Stimulated activated CD8-positive, alpha-beta memory T cell treated with anti-CD3 and anti-CD28 coated beads, Interleukin-7, amount 100 ng/mL, for 1 hour (primary cell): ENCODE results near the gene CDRT15L2.
"Not testable (repeated sequence)": the region's sequence is repeated elsewhere in the genome, so short reads cannot be mapped to it uniquely, and the experiment has no call there.

Experiments
- DNase-seq, 2 donors: peaks; one replicate each; pipeline ENCODE4 v3.0.0-alpha.2; 2020; ENCODE audit warnings: low read depth in 2 of 2

Gene CDRT15L2

GRCh38 chr17:20579424-20579823 is at the start of gene CDRT15L2:
Gene CDRT15L2, plus strand, starts transcription at chr17:20579724. Its CDS starts 20 bp downstream, at chr17:20579744.
- not testable (repeated sequence) for DNase-seq

- not testable (repeated sequence) for DNase-seq
Observed at GRCh38 chr17:20530104-20530503, 49.4 kb upstream of the CDRT15L2 start.

DNA sequence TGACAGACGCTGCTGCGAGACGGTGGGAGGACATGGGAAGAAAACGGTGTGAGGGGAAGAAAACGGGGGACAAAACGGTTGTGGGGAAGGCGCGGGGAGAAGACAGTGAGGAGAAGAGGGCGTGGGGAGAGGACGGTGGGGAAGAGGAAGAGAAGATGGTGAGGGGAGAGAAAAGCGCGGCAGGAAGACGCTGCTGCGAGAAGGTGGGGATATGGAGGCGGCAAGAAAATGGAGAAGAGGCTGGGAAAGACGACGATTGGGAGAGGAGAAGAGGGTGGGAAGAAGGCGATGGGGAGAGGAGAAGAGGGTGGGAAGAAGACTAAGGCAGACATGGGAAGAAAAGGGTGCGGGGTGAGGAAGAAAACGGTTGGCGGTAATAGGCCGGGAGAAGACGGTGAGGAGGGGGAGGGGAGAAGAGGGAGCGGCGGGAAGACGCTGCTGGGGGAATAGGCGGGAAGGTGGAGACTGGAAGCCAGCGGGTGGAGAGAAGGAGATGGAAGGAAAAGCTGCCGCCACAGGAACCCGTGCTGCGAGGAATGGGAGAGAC is 46.9 kb upstream of the CDRT15L2 start:
- not testable (repeated sequence) for DNase-seq

GRCh38 chr17:20533206-20533605 is 46.3 kb upstream of the CDRT15L2 start:
- DNase-seq = not testable (repeated sequence)

GRCh38 chr17:20534711-20535550 is 44.6 kb upstream of the CDRT15L2 start:
- not testable (repeated sequence) for DNase-seq

DNA sequence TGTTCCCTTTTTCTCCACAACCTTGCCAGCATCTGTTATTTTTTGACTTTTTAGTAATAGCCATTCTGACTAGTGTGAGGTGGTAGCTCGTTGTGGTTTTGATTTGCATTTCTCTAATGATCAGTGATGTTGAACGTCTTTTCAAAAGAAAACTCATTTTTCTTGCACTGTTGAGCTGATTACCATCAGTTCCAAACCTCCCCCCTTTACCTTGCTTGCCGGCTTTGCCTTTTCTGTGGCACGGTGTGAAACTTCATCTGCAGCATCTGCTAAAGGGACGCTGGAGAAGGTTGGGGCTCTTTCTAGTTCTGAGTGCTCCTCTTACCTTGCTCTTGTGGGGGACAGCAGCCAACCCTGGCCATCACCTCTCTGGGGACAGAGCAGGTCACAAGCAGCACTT is 39.1 kb upstream of the CDRT15L2 start:
- DNase-seq = not testable (repeated sequence)

GRCh38 chr17:20540865-20541264 is 38.7 kb upstream of the CDRT15L2 start:
- DNase-seq = not testable (repeated sequence)

DNA sequence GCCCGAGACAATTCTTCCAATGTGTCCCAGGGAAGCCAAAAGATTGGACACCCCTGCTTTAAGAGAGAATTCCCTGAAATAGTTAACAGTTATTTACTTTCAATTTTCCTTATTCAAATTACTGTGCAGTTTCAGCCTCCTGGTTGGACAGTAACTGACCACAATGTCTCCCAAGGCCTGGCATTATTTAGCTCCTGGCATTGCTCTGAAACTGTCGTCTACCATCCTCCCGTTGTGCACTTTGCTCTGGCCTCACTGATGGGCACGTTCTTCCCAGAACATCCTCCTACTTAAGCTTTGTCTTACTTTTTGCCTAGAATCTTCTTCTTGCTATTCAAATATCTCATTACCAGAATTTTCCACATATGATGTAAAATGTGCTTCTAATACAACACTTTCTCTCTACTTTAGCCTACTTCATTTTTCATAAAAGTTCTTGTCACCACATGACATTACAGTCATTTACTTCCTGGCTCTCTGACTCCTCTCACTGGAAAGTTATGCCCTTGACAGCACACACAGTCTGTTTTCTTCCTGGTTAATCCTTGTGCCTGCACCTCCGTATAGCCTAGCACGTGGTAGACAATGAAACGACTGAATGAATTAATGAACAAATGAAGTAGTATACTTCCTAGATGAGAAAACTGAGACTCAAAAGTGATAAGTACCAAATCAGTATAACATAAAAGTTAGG is 37.5 kb upstream of the CDRT15L2 start:
- not testable (repeated sequence) for DNase-seq

DNA sequence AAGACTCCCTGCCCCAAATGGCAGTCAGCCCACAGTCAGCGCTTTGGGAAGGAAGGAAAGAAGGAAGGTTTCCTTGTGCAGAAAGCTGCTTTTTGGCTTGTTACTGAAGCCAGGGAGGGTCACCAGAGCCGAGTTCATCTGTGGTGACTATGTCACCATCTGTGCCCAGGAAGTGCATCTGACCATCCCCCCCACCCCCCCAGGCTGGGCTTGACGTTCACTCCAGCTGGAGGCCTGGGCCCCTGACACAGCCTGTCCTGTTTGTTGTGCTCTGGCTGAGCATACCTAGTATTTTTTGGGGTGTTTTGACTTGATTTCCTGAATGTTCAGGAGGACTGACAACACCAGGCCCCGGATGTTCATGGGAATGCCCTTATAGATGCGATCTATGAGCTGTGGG is 31.6 kb upstream of the CDRT15L2 start:
- not testable (repeated sequence) for DNase-seq

GRCh38 chr17:20552920-20553319 is 26.6 kb upstream of the CDRT15L2 start:
- not testable (repeated sequence) for DNase-seq

- DNase-seq = not testable (repeated sequence)
Observed at GRCh38 chr17:20554728-20555127, 24.8 kb upstream of the CDRT15L2 start.

DNA sequence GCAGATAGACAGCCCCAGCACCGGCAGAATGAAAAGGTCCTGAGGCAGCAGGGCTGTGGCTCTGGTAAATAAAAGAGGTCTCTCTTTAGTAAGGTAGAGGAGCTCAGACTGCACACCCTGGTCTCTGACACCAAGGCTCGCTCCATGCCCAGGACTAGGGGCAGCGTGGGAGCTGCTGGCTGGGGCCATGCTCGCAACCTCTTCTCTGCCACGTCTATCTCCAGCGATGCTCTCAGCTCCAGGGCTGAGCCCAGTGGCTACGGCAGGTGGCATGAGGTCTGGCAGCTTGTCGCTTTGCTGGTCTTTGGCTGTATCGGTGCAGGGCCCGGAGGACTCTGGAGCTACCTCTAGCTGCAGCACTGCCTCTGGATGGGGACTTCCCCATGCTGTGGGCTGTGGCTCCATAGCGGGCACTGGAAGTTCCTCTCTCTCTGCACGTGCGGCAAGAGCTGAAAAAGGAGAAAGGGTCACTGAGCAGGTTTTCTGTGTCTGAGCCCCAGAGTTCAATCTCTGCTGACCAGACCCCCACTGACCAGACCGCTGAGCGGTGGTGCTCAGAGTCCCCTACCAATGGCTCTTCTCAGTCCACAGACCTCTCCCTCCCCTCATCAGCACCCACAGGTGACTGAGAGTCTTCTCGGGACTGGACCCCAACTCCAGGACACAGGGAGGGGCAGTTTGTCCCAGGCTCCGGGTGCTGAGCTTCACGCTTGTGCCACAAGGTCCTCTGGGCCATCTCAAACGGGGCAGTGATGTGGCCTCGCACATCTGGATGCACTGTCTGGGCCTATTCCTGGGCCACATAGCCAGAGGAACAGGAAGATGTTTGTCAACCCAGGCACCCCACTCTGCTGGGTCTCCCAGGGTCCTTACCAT is 24.2 kb upstream of the CDRT15L2 start:
- DNase-seq = not testable (repeated sequence)

DNA sequence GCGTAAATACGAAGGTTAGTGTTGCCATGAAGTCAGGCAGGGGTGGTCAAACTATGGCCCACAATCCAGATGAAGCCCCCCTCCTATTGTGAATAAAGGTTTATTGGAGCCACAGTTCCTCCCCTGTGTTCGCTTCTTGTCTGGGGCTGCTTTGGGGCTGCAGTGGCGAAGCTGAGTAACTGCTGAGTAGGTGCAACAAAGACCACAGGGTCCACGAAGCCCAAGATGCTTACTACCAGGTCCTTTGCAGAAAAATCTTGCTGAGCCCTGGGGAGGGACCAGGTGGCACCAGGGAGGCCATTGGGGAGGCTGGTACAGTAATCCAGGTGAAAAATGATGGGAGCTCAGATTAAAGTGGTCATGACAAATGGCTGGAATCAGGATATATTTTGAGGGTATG is 21.4 kb upstream of the CDRT15L2 start:
- not testable (repeated sequence) for DNase-seq

DNA sequence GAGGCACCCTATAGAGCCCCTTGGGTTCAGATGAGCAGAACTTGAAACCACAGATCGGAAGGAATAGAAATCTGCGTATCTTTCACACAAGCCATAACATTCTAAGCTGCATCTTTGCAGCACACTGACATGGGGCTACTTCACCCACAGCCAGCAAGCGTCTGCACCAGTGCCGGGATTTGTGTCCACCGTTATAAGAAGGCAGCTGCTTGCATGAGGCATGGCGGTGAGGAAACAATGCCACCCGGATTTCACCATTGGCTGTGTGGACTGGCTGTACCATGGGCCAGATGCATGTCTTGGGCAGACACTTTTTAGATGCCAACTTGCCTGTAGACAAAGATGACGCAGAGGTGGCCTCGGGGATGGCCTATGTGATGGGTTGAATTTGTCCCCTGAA is 20.5 kb upstream of the CDRT15L2 start:
- DNase-seq = not testable (repeated sequence)

GRCh38 chr17:20562587-20562986 is 16.9 kb upstream of the CDRT15L2 start:
- DNase-seq = no peak

DNA sequence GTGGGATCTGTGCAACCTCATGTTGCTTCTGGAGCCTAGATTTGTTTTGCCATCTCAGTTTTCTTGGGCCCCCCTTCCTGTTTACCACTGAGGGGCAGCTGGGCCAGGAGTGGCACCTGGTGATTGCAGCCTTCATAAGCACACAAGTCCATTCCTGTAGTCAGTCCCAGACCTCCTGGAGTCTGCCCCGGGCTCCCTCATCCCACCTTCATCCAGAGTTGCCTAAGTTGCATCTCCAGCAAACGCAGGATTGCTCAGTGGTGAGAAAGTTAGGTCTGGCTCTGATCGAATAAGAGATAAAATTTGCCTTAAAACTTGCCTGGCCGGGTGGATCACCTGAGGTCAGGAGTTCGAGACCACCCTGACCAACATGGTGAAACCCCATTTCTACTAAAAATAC is 14.3 kb upstream of the CDRT15L2 start:
- DNase-seq = not testable (repeated sequence)

- no peak for DNase-seq
Observed at GRCh38 chr17:20565711-20566110, 13.8 kb upstream of the CDRT15L2 start.

GRCh38 chr17:20566736-20567135 is 12.8 kb upstream of the CDRT15L2 start:
- DNase-seq = not testable (repeated sequence)

DNA sequence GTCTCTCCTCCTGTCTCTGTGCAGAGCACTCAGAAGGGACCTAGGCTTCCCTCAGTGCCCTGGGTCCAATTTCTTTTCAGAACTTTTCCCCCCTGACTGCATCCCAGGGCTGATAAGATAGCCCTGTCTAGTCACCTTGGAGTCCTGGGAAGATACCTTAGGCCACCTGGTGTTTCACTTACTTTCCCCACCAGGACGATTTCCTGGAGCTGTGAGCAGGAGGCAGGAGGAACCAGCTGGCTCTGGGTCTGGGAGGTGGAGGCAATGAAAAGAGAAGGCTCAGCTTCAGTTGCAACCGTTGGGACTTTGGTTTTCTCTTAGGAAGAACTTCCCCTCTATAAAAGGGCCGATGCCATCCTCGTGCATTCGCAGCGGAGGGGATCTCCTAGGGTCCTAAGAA is 12.1 kb upstream of the CDRT15L2 start:
- not testable (repeated sequence) for DNase-seq

DNA sequence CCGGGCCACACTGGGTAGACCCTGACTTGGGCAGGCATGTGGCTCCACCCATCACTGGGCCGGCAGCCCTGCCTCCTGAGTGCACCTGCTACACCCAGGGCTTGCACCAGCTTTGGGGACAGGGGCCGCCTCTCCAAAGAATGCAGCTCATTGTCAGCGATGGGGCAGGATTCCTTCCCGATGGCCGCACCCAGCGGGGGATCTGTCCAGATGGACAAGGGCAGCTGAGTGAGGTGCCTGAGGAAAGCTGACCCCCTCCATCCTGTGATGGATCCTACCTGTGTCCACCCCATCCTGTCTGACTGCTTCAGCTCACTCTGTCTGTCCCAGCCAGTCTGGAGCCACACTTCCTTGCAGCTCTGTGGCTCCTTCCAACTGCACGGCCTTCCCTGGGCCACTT is 10.9 kb upstream of the CDRT15L2 start:
- not testable (repeated sequence) for DNase-seq

DNA sequence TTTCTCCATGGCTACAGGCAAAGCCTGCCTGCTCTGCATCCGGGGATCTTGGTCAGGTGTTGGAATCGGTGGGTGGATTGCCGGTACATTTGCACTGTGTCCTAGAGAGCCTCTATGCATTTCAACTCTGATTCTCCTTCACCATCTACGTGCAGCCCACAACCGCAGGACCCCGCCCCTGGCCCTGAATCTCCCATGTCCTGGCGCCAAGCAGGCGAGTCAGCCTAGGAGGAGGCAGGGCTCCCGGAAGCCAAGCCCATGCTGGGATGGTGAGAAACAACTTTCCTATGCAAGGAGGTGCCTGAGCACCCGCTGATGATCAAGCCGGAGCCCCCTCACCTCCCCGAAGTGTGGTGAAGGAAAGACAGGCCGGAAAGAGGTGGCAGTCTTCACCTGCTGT is 7.9 kb upstream of the CDRT15L2 start:
- DNase-seq = not testable (repeated sequence)
